Non-pigmented ciliary epithelial cell (primary cell): ENCODE data around the gene SCD5.

Experiments used
- DNase-seq: peaks from one replicate; pipeline ENCODE4 v3.0.0-alpha.2; 2010; ENCODE audit warnings: low read depth

SCD5 gene

GRCh38 chr4:82765134-82765533 is 33.5 kb downstream of the SCD5 start:
- DNase-seq, result no peak

DNA sequence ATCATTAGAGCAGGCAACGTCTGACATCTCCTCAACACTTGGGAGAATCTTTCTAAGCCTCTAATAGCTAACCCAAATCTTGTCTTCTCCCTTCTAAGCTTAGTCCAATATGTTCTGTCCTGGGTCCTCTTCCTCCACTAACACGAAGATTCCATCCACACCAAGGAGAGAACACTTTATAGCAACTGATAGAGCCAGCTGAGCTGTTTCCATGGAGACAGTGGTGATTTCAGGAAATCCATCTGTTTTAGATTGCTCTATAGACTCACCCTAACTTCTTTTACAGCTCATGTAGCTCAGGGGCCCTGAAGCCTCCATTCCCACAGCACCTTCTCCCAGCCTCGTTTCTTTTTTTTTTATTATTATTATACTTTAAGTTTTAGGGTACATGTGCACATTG is 37.4 kb downstream of the SCD5 start:
- DNase-seq, result no peak

DNA sequence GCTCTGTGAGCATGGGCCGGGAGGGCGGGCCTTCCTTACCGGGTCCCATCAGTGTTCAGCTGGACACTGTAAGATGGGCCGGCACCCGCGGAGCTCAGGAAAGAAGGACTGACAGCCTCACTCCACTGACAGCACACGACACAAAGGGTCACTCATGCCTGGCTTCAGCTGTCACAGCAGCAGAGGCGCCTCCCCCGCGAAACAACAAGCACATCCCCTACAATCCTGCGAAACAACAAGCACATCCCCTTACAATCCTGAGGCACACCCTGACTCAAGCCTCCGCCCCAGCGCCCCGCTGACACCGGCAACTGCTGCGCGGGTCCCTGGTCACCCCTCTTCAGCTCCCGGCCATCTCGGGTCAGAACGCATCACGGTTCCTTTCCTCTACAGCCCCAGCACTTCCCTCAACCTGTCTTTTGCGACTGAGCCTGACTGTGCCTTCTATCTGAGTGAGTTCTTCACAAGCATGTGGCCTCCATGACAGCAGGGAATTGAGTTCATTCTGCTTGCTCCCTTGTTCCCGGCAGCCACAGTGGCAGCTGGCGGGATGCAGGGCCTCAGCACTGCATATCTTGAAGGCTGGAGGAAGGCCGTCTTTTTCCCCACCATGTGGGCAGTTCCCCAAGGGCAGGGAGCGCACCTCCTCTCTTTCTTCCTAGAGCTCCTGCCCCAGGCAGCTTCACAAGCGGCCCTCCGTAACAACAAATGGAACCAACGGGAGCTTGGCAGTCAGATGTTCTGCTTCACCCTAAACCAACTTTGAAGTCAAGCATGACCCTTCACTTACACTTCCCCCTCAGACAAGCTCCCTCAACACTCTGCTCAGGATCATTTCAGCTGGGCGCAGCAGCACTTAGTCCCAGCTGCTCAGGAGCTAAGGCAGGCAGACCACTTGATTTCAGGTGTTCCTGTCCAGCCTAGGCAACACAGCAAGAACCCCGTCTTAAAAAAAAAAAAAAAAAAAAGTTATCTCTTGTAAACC is 39.6 kb downstream of the SCD5 start:
- no peak for DNase-seq

- DNase-seq, result no peak
Measured at GRCh38 chr4:82756061-82756460, 42.5 kb downstream of the SCD5 start.

- DNase-seq, result no peak
Measured at GRCh38 chr4:82755650-82756049, 42.9 kb downstream of the SCD5 start.

- DNase-seq, result no peak
Measured at GRCh38 chr4:82754513-82755165, 44.0 kb downstream of the SCD5 start.

DNA sequence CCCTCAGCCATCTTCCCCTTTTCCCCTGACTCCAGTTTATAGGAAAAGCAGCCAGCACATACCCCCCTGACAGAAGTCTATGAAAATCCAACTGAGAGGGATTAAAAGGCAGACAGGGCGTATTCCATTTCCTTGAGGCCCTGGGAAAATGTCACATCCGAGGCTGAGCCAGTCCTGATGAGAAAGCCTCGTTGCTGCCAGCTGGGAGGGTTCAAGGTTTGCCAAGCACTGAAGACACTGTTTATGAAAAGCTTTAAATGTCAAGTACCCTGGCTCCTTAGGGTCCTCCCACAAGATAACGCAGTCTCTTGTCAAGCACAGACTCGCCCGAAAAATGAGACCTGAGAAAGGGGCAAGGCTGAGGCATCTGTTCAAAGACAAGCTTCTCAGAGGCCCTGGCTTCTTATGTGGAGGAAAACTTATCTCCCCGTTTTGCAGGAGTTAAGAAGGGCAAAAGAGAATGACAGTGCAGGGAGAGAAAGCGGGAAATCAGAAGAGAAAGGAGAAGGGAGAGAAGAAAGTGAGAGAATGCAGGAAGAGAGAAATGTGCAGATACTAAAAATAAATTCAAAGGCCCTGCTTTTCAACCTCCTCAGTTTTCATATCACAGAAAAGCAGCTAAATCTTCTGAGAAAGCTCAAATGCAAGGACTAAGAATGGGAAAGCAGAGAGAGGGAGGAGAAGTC is 44.7 kb downstream of the SCD5 start:
- no peak for DNase-seq

DNA sequence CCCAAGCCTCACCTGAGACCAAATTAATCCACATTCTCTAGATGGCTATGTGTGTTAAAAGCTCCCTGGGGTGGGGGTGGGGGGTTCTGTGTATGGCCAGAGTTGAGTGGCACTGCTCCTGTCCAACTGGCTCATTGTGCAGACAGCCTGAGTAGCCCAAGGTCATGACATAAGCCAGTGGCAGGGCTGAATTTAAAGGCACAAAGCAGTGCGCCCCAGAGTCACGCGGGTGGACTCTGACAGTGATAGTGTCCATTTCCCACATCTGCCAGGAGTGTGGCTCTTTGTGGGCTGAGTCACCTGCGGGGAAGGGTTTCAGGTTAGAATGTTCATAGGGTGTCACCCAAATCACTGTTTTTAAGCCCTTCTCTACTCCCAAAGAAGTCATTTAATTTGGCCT is 45.4 kb downstream of the SCD5 start:
- DNase-seq, result no peak

DNA sequence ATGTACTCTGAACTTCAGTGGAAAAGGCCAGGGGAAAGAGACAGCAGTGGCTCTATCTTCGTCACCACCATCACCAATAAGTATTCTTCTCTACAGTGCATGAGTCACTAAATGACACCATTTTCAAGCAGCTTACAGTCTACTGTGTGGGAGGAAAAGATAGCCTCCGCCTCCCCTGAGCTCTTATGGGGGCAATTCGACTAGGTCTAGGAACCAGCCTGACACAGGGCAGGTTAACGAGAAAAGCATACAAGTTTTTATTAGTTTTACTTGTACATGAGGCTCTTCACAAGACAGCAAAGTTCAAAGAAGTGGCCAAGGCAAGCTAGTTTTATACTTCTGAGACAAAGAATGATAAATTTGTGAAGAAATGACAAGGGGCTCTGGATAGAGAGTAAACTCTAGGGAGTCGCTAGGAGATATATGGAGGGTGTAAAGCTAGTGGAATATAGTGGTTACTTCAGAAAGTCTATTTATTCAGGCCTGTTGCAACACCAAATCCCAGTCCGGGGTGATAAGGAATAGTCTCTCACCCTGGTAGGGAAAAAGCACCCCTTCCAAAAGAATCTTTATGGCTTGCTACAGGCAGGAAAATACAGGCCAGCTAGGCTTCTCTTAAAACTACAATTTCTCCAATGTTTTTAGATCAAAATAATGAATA is 49.7 kb downstream of the SCD5 start:
- no peak for DNase-seq

DNA sequence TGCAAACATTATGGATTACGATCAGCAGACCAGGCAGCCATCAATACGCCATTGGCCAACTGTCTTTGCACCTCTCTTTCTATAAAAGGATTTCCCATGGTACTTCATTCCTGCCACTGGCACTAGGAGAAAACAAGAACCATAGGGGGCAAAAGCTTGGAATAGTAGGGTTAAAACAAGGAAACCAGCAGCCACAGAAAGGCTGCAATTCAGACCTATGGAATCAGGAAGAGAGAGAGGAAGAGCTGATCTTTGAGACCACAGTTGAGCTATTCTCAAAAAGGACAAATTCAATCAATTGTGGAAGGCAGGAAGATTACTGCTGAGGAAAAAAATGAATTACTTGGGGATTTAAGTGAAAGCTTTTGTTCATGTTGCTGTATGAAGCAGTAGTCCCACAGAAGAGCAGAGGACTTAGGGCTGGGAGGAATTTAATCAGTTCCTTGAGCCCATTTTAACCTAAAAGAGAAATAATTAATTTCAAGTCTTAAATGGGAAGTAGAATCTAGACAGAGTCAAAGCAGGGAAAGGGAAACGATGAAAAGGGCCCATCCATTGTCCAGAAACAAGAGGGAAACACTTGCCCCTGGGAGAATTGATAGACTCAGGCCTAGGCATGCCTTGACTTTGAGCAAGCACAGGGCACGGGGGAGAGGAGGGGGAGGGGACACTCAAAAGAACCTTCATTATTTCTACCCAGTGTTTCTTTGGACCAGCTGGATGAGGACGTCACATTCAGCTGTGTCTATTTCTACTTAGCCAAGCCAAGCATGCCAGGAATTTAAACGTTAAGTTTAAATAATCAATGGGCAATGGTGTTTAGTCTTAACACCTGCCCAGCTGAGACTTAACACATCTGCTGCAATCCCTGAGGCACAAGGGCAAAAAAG is 50.7 kb downstream of the SCD5 start:
- no peak for DNase-seq

DNA sequence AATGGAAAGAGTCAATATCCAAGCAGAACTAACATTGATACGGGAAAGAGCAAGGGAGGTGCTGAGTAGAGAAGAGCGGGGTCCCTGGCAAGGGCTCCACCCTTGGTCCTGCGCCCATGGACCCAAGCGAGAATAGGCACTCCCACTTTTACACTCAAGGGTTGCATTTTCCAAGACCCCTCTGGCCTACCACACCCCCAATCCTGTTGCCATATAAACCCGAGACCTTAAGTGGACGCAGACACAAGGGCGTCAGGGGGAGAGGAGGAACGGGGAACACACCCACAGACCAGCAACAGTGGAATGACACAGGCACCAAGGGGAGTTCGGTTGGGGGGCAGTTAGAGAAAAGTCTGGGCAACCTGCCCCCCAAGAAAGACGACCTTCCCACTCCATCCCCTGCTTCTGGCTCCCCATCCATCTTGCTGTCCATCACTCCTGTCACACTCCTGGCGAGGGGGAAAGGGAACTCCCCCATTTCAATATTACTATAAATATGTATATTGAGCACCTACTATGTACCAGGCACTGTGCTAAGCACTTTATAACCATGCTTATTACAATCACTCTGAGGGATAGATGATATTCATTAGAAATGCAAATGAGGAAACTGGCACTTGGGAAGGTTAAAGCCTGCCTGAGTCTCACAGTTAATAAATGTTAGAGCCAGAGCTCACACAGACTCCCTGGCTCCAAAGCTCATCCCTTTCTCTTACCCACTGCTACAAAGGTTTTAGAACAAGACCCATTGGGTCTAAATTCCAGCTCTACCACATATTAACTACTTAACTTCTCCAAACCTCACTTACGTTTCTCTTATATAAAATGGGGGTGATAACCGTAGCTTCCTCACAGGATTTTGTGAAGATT is 51.7 kb downstream of the SCD5 start:
- no peak for DNase-seq

GRCh38 chr4:82745173-82745842 is 53.3 kb downstream of the SCD5 start:
- peak; percentile 74 for DNase-seq

- DNase-seq, result no peak
Measured at GRCh38 chr4:82744284-82744968, 54.2 kb downstream of the SCD5 start.

DNA sequence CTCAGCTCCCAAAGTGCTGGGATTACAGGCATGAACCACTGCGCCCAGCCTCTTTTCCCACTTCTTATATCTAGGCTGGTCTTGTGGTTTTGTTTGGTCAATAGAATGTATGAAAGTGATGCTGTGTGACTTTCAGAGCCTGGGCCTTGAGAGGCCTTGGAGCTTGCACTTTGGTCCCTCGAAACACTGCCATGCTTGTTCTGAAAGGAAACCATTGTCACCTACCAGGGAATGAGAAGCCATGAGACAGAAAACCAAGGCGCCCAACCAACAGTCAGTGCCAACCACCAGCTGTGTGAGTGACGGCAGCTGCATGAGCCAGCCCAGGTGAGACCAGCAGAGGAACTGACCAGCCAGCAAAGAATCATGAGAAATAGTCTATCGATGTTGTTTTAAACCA is 57.4 kb downstream of the SCD5 start:
- DNase-seq, result no peak

DNA sequence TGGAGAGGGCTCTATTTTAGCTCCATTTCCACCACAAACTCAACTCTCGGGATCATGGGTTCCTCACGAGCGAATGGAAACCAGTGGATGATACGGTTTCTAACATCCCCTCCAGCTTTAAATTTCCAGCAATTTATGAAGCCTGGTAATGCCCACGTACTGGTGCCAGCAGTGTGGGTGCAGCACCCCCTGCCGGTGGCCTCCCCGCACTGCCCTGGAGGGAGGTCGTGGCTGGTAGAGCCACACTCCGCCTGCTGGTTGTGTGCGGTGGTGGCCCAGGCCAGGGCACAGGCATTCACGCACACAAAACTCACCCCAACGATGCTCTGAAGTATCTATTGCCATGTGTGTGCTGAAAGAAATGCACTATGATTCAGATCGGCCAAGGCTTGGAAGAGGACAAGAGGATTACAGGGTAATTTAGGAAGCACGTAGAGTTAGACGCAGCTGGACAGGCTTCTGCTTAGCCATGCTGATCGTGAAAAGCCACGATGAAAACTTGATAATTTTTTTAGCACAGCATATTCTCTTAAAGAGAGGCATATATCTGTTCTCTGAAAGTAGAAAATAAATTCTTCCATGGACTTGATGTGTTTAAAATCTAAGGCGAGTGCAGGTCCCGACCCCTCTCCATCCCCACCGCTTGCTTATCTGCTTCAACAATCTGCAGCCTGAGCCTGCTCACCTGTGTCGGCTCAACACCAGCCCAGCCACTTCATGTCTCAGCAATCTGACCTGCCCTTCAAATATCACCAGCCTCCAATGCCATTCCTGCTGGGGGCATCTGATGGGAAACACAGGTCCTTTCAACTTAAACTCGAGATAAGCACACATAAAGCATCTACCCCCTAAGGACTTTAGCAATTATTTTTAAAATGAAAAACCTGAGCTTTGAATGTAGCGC is 59.1 kb downstream of the SCD5 start:
- DNase-seq, result no peak

GRCh38 chr4:82737354-82737753 is 61.2 kb downstream of the SCD5 start:
- DNase-seq, result no peak

DNA sequence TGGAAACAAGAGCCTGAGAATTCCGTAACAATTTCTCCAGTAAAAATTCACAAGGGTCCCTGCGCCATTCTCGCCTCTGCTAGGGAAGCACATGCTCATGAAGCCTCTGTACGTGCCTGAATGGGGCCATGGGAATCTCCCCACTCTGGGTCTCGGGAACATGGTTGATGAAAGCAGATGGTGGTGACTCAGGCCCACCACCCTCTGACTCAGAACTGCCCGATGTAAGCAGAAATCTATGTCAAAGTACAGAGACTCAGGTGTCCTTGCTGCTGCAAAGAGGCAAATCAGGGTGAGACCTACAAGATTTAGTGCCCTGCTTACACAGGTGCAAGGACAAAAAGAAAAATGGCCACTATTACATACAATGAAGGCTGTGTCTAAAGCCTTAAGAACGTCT is 65.0 kb downstream of the SCD5 start:
- DNase-seq, result peak; percentile 63

- DNase-seq, result no peak
Measured at GRCh38 chr4:82728301-82728700, 70.3 kb downstream of the SCD5 start.
